A549 treated with DMSO at 1 μM for 4 hours (cell line): ENCODE results near the gene CNTN6. TPM values are rescaled to one million over a fixed set of nuclear protein-coding genes. Genes with fewer than 3 reads are reported as not detected.

Experiments used
- total RNA-seq: library from RNA; stranded (reverse); fragments of 200-300 nt; extraction: Qiagen RNA extraction; gene quantifications from 5 replicates; pipeline ENCODE4 v1.2.3, GENCODE V29; 2022; ENCODE audit warnings: low read depth

CNTN6 gene
- total RNA-seq = not detected in 5 replicates

DNA sequence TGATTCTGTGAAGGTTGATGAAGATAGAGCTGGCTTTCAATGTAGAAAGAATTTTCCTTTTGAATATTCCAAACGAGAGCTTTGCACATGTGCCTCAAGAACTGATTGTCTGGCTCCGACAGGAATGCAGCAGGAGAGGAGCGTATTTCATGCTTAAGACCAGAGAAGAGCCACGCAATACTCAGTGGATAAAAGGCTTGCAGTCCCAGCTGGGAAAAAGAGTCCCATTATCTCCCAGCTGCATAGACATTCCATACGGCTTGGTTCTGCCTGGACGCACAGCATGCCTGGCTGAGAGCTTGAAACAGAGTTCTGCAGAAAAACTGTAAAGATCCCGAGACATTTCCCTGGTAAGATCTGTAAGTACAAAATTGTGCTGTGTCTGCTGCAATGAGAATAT, at the start of gene CNTN6:
Gene CNTN6 (plus strand): TSS at position 254 of the 400 bp plus-strand sequence. CDS start 54,985 bp downstream, outside the sequence.

